Tibial nerve (tissue), 4 donors: ENCODE results near the gene AP1B1. TPM values are rescaled to one million over a fixed set of nuclear protein-coding genes. Genes with fewer than 3 reads are reported as not detected.

Experiments used
- DNase-seq, 2 donors: peaks; one replicate each; pipeline ENCODE4 v3.0.0-alpha.2; 2019; ENCODE audit warnings: low spot score in 2 of 2
- H3K27ac ChIP-seq, 4 donors: fragments of 200-600 bp; sonication (generic) in 3 of 4; one replicate each; pipeline ENCODE4 v1.5.1; 2017 to 2019; ENCODE audit warnings: mild to moderate bottlenecking in 1 of 4
- H3K27me3 ChIP-seq, 2 donors: fragments of 200-600 bp; sonication (generic) in 1 of 2; one replicate each; pipeline versions ENCODE4 v1.5.1 to v1.6.0; 2017 to 2019
- H3K36me3 ChIP-seq, 3 donors: fragments of 200-600 bp; sonication (generic); one replicate each; pipeline ENCODE4 v1.5.1; 2018 to 2019
- H3K4me1 ChIP-seq, 4 donors: fragments of 200-600 bp; sonication (generic) in 3 of 4; one replicate each; pipeline ENCODE4 v1.5.1; 2017 to 2019
- H3K4me3 ChIP-seq, 4 donors: fragments of 200-600 bp; sonication (generic) in 3 of 4; one replicate each; pipeline ENCODE4 v1.5.1; 2017 to 2019; ENCODE audit warnings: mild to moderate bottlenecking in 1 of 4, moderate library complexity in 1 of 4
- H3K9me3 ChIP-seq, 4 donors: fragments of 200-600 bp; sonication (generic) in 3 of 4; one replicate each; pipeline ENCODE4 v1.5.1; 2017 to 2019
- EP300 ChIP-seq, 2 donors: sonication (generic); formaldehyde crosslinking; IDR thresholded peaks; one replicate each; pipeline ENCODE4 v1.6.1; 2017; ENCODE audit warnings: antibody characterized with exemption in 2 of 2, mild to moderate bottlenecking in 1 of 2
- POLR2A ChIP-seq, 2 donors: fragments of 450-650 bp; IDR thresholded peaks; one replicate each; pipeline ENCODE4 v1.6.1; 2017; ENCODE audit warnings: antibody characterized with exemption in 2 of 2, mild to moderate bottlenecking in 2 of 2, moderate library complexity in 2 of 2
- WGBS, 2 donors: methylation state at CpG; one replicate each; pipeline ENCODE4 v1.1.5; 2018; 5-methylcytosine and 5-hydroxymethylcytosine counted together
- total RNA-seq, 4 donors: library from RNA; depleted of rRNA; stranded (reverse); fragments of >200 nt; gene quantifications; one replicate each; pipeline ENCODE4 v1.1.0, GENCODE V29; 2016
- TF ChIP-seq, protein P1 (sequence below), 5 experiments: fragments of 200-600 bp in 3 of 5; fragments of 450-650 bp in 2 of 5; sonication (generic) in 3 of 5; IDR thresholded peaks; one replicate each; pipeline ENCODE4 v1.5.1; 2016 to 2019; ENCODE audit warnings: antibody characterized with exemption in 5 of 5, mild to moderate bottlenecking in 3 of 5, moderate library complexity in 2 of 5

The AP1B1 gene
- total RNA-seq, 4 donors from 2014 or later, result 51.3 to 93.3 (median 60.1) TPM

GRCh38 chr22:29341056-29341848 lies 47.1 kb downstream of the AP1B1 start:
- Histone ChIP-seq H3K9me3 (no peaks in the 10 kb centered on the region), H3K27me3 (no peaks in the 10 kb centered on the region), H3K27ac (no peak overlapping the region), H3K36me3 (peaks cover 0 to 100% (median 47%) of the 10 kb centered on the region in 3 donors), H3K4me1 (no peaks in the 10 kb centered on the region), H3K4me3 (no peak overlapping the region)
- no peak for TF ChIP-seq POLR2A (IDR thresholded peaks at IDR 0.05)
- TF ChIP-seq, protein P1, sequence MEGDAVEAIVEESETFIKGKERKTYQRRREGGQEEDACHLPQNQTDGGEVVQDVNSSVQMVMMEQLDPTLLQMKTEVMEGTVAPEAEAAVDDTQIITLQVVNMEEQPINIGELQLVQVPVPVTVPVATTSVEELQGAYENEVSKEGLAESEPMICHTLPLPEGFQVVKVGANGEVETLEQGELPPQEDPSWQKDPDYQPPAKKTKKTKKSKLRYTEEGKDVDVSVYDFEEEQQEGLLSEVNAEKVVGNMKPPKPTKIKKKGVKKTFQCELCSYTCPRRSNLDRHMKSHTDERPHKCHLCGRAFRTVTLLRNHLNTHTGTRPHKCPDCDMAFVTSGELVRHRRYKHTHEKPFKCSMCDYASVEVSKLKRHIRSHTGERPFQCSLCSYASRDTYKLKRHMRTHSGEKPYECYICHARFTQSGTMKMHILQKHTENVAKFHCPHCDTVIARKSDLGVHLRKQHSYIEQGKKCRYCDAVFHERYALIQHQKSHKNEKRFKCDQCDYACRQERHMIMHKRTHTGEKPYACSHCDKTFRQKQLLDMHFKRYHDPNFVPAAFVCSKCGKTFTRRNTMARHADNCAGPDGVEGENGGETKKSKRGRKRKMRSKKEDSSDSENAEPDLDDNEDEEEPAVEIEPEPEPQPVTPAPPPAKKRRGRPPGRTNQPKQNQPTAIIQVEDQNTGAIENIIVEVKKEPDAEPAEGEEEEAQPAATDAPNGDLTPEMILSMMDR (IDR thresholded peaks at IDR 0.05), result no peak
- no peak for TF ChIP-seq EP300 (IDR thresholded peaks at IDR 0.05)
- 90 to 93% methylated on average over 24 to 25 of the region's 25 CpGs for WGBS, 2 donors
- DNase-seq, result no peak

DNA sequence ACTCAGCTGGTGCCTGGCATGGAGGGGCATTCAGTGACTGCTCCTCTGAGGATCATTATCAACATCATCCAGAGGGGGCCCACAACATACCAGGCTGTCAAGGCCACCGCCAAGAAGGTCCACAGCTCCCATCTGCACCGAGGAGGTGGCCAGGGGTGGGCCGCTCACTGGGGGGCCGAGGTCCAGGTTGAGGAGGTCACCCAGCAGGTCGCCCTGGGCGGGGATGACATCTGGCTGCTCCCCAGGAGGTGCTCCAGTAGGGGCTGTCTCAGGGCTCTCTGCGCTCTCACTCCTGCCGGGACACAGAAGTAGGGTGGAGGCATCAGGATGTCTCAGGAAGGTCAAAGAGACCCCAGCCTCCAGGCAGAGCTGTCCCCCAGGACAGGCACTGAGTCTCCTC lies 47.8 kb downstream of the AP1B1 start:
- DNase-seq, result no peak
- TF ChIP-seq, protein P1 (IDR thresholded peaks at IDR 0.05), result no peak
- TF ChIP-seq EP300 (IDR thresholded peaks at IDR 0.05), result no peak
- no peak for TF ChIP-seq POLR2A (IDR thresholded peaks at IDR 0.05)
- Histone ChIP-seq H3K4me1 (no peaks in the 10 kb centered on the region), H3K27ac (no peak overlapping the region), H3K9me3 (no peaks in the 10 kb centered on the region), H3K4me3 (no peak overlapping the region), H3K27me3 (no peaks in the 10 kb centered on the region), H3K36me3 (peaks cover 0 to 100% (median 47%) of the 10 kb centered on the region in 3 donors)
- WGBS, 2 donors, result 85 to 92% methylated on average over 6 to 8 of the region's 8 CpGs

GRCh38 chr22:29339381-29340235 lies 48.8 kb downstream of the AP1B1 start:
- no peak overlapping the region for H3K27ac ChIP-seq
- TF ChIP-seq, protein P1 (IDR thresholded peaks at IDR 0.05), result no peak
- no peak for TF ChIP-seq EP300 (IDR thresholded peaks at IDR 0.05)
- no peak for TF ChIP-seq POLR2A (IDR thresholded peaks at IDR 0.05)
- peaks cover 0 to 100% (median 47%) of the 10 kb centered on the region in 3 donors for H3K36me3 ChIP-seq
- no peak for DNase-seq
- H3K4me3 ChIP-seq, result no peak overlapping the region
- no peaks in the 10 kb centered on the region for H3K27me3 ChIP-seq
- WGBS, 2 donors, result 91 to 93% methylated on average over 23 of the region's 23 CpGs
- H3K9me3 ChIP-seq, result no peaks in the 10 kb centered on the region
- no peaks in the 10 kb centered on the region for H3K4me1 ChIP-seq

- Histone ChIP-seq H3K4me1 (no peaks in the 10 kb centered on the region), H3K27me3 (no peaks in the 10 kb centered on the region), H3K9me3 (no peaks in the 10 kb centered on the region), H3K36me3 (peaks cover 0 to 100% (median 47%) of the 10 kb centered on the region in 3 donors), H3K27ac (no peak overlapping the region), H3K4me3 (no peak overlapping the region)
- WGBS, 2 donors, result 88 to 91% methylated on average over 6 of the region's 6 CpGs
- DNase-seq, result no peak
- TF ChIP-seq EP300 (IDR thresholded peaks at IDR 0.05) (no peak), POLR2A (IDR thresholded peaks at IDR 0.05) (no peak)
- TF ChIP-seq, protein P1 (IDR thresholded peaks at IDR 0.05), result no peak
Measured at GRCh38 chr22:29338398-29338797, 50.0 kb downstream of the AP1B1 start.
